Measurements from ENCODE around the gene VRK2.

Gene VRK2

GRCh38 chr2:58019229-58019628 is 27.4 kb upstream of the VRK2 start:
- TF ChIP-seq CTCF (conservative IDR thresholded peaks at IDR 0.05; ENCODE audit: low read depth, low read length) = no peak
- Histone ChIP-seq H3K9ac (no peak overlapping the region), H3K36me3 (ENCODE audit: insufficient read depth) (no peaks in the 10 kb centered on the region), H3K4me2 (peak overlapping the region; percentile 5), H3K79me2 (ENCODE audit: insufficient read depth, low read depth) (no peaks in the 10 kb centered on the region), H3K4me3 (IDR thresholded peaks at IDR 0.05; ENCODE audit: insufficient read depth, low read depth, low read length) (no peak overlapping the region), H4K20me1 (ENCODE audit: insufficient read depth) (no peaks in the 10 kb centered on the region), H3K27me3 (ENCODE audit: insufficient read depth, low read depth) (no peaks in the 10 kb centered on the region), H3K27ac (no peak overlapping the region), H3K4me1 (ENCODE audit: low read depth, poor library complexity, severe bottlenecking) (peaks cover 24% of the 10 kb centered on the region), H2AFZ (ENCODE audit: low read depth) (no peak overlapping the region)

GRCh38 chr2:58025150-58025933 is 21.3 kb upstream of the VRK2 start:
- Histone ChIP-seq H3K4me3 (IDR thresholded peaks at IDR 0.05; ENCODE audit: insufficient read depth, low read depth, low read length) (no peak overlapping the region), H3K4me1 (ENCODE audit: low read depth, poor library complexity, severe bottlenecking) (peaks cover 5% of the 10 kb centered on the region), H3K9ac (no peak overlapping the region), H3K4me2 (no peak overlapping the region), H3K79me2 (ENCODE audit: insufficient read depth, low read depth) (no peaks in the 10 kb centered on the region), H3K36me3 (ENCODE audit: insufficient read depth) (no peaks in the 10 kb centered on the region), H3K27ac (no peak overlapping the region), H3K27me3 (ENCODE audit: insufficient read depth, low read depth) (no peaks in the 10 kb centered on the region), H4K20me1 (ENCODE audit: insufficient read depth) (no peaks in the 10 kb centered on the region), H2AFZ (ENCODE audit: low read depth) (no peak overlapping the region)
- no peak for TF ChIP-seq CTCF (conservative IDR thresholded peaks at IDR 0.05; ENCODE audit: low read depth, low read length)

- Histone ChIP-seq H3K4me3 (IDR thresholded peaks at IDR 0.05; ENCODE audit: insufficient read depth, low read depth, low read length) (no peak overlapping the region), H3K9ac (no peak overlapping the region), H3K27ac (no peak overlapping the region), H3K36me3 (ENCODE audit: insufficient read depth) (no peaks in the 10 kb centered on the region), H3K4me1 (ENCODE audit: low read depth, poor library complexity, severe bottlenecking) (peaks cover 5% of the 10 kb centered on the region), H3K79me2 (ENCODE audit: insufficient read depth, low read depth) (no peaks in the 10 kb centered on the region), H3K27me3 (ENCODE audit: insufficient read depth, low read depth) (no peaks in the 10 kb centered on the region), H4K20me1 (ENCODE audit: insufficient read depth) (no peaks in the 10 kb centered on the region), H3K4me2 (no peak overlapping the region), H2AFZ (ENCODE audit: low read depth) (no peak overlapping the region)
- no peak for TF ChIP-seq CTCF (conservative IDR thresholded peaks at IDR 0.05; ENCODE audit: low read depth, low read length)
These were observed 19.6 kb upstream of the VRK2 start for GRCh38 chr2:58027029-58027428.

- H3K4me3 ChIP-seq (IDR thresholded peaks at IDR 0.05; ENCODE audit: insufficient read depth, low read depth, low read length) = no peak overlapping the region
- H3K9ac ChIP-seq = no peak overlapping the region
- no peaks in the 10 kb centered on the region for H4K20me1 ChIP-seq (ENCODE audit: insufficient read depth)
- no peaks in the 10 kb centered on the region for H3K36me3 ChIP-seq (ENCODE audit: insufficient read depth)
- no peak for TF ChIP-seq CTCF (conservative IDR thresholded peaks at IDR 0.05; ENCODE audit: low read depth, low read length)
- no peak overlapping the region for H3K27ac ChIP-seq
- H3K4me1 ChIP-seq (ENCODE audit: low read depth, poor library complexity, severe bottlenecking) = no peaks in the 10 kb centered on the region
- H3K27me3 ChIP-seq (ENCODE audit: insufficient read depth, low read depth) = no peaks in the 10 kb centered on the region
- no peak overlapping the region for H3K4me2 ChIP-seq
- no peak overlapping the region for H2AFZ ChIP-seq (ENCODE audit: low read depth)
- H3K79me2 ChIP-seq (ENCODE audit: insufficient read depth, low read depth) = no peaks in the 10 kb centered on the region
These were observed 15.8 kb upstream of the VRK2 start for GRCh38 chr2:58030771-58031170.
